ENCODE results near the gene CNMD.
"Not testable (repeated sequence)": the region's sequence is repeated elsewhere in the genome, so short reads cannot be mapped to it uniquely, and the experiment has no call there.

The CNMD gene

DNA sequence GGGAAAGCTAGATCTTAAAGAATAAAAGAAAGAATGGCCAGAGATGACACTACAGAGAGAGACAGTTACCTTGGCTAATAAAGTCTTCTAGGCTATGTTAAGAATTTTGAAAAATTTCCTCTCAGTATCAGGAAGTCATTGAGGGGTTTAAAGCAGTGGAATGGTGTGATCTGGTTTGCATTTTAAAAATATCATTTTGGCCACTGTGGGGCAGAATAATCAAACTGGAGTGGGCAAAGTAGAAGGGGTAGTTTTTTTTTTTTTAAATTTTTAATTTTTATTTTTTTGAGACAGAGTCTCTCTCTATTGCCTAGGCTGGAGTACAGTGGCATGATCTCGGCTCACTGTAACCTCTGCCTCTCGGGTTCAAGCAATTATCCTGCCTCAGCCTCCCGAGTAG, 4.4 kb upstream of the CNMD start:
- DNase-seq, result no peak

DNA sequence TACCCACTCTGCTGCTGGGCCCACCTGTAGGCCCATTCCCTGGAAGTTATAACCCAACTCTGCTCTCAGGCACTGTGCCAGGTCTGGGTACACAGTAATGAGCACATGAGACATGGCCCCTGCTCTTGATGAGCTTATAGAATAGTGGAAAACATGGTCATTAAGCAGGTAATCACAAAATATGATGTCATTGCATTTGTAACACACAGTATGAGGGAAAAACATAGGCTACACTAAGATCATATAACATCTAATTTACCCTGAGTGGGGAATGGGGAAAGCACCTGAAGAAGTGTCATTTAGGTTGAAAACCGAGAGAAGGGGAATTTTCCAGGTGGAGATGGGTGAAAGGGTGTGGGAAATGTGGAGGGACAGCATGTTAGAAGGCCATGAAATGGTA, 3.9 kb upstream of the CNMD start:
- DNase-seq, result no peak

DNA sequence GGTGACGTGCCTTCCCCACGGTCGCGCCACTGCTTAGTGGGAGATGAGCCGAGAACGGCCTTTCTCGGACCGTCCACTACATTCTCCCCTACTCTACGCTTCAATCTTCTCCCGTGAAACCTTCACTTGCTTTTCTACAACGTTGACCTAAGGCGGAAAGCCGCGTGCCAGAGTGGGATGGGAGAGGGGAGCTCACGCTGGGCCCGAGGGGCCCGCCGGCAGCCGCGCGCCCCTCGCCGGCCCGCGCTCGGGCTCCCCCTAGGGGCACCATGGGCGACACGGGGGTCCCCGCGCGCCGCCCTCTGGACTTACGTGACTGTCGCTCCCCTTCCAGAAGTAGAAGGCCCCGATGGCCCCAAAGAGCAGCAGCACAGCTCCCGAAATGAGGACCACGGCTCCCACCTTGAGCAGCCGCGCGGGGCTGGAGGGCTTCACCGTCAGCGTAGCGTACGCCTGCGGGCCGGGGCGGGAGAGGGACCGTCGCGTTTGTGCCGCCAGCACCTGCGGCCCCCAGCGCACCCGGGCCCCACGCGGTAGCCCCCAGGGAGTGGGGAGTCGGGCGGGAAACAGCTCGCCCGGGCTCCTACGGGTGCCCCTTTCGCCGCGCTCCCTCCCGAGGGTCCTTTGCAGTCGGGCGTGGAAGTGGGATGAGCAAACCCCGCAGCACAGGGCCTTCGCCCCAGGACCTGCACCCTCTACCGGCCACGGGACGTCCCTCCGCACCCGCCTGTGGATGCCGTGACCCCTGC, 727 bp downstream of the CNMD start:
- DNase-seq, result no peak

DNA sequence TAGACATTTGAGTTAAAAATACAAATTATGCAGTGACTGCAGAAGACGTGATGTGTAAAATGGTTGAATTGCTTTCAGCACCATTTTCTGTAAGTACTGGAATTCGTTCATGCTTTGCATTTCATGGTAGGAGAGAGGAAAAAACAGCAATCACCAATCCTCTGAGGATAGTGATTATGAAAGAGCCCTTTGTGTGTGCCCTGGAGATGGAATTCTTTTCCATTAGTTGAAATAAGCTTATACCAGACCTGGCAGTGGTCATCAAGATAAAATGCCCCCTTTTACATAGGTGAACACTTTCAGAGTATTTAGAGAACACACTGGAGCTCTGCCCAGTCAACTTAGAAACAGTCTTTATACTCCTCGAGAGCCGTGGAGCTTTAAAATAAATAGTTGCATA, 1.7 kb downstream of the CNMD start:
- DNase-seq, result no peak

DNA sequence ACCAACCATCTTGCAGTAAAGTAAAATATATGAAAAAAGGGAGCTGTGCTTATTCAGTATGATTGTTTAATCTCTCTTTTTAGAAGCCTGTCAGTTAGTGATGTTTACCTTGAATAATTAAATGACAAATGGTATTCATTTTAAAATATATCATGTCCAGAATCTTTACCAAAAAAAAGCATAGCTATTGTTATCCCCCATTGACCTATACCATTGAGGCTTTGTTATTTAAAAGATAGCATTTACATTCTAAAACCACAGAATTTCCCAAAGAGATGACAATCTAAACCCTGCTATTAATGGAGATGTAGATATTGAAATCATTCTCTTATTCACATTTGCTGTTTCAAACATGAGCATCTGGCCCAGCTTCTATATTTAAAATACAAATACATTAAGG, 2.2 kb downstream of the CNMD start:
- DNase-seq, result no peak

DNA sequence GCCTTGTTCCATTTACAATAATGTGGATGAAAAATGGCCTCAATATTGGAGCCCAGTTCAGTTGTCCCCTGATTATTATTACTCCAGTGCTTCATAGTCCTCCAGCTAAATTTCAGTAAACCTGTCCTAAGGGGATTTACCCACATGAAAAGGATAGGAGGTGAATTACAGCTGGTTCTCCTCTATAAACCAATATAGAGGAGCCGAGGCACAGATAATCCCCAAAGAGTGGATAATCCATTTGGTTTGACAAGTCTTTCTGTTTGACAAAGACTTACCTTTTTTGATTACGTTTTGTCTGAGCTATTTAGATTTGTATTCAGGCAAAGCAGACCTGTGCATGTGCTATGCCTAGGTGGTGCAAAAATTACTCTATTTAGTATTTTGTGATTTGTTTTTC, 2.7 kb downstream of the CNMD start:
- no peak for DNase-seq

DNA sequence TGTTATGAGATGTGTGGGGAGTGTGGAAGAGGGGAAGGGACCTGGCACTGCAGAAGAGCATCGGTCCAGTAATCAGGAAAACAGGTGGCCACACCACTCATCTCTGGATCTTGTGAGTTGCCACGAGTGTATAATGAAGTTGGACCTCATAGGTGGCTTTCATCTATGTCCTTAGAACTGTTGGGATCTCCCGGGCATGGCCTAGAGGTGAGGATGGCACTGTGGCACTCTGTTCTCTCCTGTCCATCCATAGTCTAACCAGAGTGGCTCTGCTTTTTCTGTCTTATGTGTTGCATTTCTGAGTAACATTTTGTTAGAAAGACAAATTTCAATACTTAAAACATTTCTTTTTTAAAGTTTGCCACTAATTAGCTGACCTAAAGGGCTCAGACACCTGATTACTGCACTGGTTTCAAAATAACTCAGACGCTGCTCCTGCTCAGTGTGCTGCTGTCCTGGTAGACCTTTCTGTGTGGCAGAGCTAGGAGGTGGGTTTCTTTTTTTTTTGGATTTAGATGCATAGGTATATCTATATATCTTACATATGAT, 5.5 kb downstream of the CNMD start:
- DNase-seq, result no peak

DNA sequence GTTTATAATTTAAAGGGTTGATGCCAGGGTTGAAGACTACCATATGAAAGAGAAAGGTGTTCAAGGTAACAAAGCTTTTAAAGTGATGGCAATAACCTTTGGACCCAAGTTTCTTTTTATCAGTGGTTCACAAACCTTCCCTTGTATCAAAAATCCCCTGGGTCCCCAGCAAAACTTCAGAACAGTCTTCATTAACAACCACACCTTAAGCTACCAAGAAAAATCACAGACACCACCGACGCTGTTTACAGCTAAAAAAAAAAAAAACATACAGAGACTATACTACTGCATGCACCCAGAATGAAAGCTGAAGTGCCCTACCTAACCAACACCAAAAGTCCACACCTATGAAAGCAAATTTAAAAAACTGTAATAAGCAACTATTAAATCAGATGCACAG, 13.4 kb downstream of the CNMD start:
- no peak for DNase-seq

DNA sequence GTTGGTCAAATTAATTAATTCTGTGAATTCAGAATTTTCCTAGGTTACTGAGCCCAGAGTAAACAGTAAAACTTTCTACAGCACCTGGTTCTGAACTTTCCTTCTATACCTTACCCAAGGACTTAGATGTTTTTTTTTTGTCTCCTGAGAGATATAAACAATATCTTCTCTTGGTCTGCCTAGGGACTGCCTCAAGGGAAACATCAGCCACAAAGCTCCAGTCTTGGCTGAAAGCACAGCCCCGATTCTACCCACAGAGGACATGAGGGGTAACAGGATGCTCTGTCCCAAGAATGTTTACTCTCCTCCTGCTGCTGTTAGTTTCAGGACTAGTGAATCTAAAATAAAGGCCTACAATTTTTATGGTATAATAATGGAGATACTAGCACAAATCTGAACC, 14.3 kb downstream of the CNMD start:
- no peak for DNase-seq

DNA sequence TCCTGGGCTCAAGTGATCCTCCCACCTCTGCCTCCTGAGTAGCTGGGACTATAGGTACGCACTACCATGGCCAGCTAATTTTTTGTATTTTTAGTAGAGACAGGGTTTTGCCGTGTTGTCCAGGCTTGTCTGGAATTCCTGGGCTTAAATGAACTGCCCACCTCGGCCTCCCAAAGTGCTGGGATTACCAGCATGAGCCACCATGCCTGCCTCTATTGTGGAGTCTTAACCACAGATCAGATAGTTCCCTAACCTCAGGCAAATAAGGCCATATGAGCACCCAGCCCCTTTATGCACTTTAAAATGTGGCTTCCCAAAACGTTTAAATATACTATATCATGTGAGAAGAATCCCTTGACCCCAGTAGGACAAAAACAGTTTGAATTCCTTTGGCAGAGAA, 16.4 kb downstream of the CNMD start:
- no peak for DNase-seq

DNA sequence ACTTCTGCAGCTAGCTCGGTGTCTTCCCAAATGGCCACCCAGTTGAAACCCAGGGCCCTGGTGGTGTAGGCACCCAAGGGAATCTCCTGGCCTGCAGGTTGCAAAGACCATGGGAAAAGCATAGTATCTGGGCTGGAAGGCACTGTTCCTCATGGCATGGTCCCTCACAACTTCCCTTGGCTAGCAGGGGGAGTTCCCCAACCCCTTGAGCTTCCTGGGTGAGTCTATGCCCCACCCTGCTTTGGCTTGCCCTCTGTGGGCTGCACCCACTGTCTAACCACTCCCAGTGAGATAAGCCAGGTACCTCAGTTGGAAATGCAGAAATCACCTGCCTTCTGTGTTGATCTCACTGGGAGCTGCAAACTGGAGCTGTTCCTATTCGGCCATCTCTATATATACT, 18.3 kb downstream of the CNMD start:
- not testable (repeated sequence) for DNase-seq

DNA sequence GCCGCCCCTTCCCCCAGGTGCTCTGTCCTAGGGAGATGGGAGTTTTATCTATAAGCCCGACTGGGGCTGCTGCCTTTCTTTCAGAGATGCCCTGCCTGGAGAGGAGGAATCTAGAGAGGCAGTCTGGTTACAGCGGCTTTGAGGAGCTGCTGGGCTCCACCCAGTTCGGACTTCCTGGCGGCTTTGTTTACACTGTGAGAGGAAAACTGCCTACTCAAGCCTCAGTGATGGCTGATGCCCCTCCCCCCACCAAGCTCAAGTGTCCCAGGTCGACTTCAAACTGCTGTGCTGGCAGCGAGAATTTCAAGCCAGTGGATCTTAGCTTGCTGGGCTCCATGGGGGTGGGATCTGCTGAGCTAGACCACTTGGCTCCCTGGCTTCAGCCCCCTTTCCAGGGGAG, 18.7 kb downstream of the CNMD start:
- not testable (repeated sequence) for DNase-seq

DNA sequence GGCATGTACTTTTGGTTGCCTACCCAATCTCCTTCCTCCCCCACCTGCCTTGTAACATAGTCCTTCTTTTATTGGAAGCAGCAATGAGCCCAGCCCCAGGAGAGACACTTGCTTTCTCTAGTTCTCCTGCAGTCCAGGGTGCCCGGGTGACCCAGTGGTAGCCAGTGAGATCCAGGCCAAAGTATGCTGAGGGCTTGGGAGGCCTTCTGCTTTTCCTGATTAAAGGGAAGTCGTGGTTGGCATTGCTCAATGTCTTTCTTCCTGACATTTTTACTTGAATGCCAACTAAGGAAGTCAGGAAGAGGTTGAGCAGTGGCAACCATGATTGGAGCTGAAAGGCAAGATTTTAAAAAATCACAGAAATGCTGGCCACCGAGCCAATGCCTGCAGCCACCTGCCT, 25.7 kb downstream of the CNMD start:
- no peak for DNase-seq

DNA sequence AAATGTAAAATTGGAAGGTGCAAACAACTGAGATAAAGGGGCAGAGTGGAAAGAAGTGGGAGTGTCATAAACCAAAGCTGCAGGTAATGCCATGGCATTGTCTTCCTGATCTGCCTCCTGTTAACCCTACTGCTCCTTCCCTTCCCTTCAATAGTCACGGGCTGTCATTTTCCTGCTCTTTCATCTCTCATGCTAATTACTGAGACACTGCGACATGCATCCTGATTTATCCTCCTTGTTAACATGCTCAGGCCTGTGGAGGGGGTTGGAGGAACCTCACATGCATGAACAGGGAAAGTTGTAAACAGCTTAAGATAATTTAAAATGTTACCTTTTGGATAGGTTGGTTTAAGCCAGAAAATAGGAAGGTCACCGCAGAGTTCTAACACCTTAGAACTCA, 27.2 kb downstream of the CNMD start:
- no peak for DNase-seq

DNA sequence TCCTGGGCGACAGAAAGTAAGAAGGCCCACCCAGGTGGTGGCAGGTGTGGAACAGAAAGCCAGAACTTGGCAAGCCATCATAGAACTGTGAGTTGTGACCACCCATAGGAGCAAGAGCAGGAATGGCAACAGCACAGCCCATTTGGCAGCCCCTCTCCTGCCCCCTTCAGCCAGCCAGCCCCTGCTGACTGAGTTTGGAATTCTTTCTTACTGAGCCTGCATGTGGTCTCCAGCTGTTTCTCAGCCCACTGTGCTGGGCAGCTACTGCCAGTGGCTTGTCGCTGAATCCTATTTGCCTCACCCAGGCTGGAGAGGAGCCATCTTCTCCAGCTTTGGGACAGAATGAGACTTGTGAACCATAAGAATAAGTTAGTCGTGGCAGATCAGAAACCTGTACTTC, 28.3 kb downstream of the CNMD start:
- DNase-seq, result no peak

DNA sequence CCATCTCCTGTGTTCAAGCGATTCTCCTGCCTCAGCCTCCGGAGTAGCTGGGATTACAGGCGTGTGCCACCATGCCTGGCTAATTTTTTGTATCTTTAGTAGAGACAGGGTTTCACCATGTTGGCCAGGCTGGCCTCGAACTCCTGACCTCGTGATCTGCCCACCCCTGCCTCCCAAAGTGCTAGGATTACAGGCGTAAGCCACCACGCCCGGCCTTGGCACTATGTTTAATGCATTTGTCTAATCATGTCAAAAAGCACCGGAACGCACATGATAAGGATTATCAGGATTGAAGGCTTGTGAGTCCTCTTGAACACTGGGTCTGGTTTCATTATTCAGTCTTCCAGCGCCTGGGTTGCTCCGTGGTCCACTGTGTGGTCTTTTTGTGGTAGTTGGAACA, 31.4 kb downstream of the CNMD start:
- not testable (repeated sequence) for DNase-seq

DNA sequence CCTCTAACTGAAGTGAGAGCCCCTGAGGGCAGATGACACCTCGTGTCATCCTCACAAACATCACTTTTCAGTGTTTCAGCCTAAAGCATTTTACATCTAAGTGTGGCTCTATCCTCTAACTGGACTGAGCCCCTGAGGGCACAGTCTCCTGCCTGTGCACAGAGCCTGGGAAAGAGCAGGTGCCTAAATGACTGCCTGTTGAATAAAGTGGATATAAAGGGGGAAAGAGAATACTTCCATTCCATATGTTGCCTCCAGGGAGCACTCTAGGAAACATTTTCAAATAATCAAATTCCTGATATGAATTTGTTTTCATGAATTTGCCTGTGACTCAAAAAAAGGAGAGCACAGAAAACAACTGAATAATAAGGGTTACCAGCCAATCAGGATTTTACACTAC, 32.2 kb downstream of the CNMD start:
- no peak for DNase-seq

DNA sequence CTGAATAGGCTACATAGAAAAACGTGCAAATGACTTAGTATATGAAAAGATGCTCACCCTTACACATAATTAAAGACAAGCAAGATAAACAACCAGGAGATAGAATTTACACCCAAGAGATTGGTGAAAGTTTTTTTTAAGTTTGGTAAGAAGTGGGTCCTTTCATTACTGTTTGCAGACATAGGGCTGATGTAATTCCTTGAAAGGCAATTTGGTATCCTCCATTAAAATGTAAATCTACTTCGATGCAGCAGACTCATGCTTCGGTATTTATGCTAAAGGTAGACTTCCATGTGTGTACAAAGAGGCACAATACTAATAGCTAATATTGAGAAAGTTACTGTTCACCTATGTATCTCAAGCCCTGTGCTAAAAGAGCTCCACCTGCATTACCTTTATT, 33.5 kb downstream of the CNMD start:
- DNase-seq, result no peak

DNA sequence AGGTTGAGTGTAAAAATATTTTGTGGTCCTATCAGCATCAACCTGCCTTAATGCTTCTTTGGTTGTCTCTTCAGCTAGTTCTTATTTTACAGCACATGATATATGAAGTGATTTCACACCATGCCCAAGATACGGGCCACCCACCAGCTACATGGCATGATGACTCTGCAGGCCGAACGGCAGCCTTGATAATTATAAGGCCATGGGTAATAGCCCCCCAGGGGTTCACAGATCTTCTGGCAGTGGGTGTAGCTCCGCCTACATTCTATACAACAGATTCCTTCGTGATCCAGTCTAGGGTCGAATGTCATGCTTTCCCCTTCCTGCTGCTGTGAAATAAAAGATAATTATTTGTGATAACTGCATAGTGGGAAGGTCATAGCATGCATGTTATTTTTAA, 36.1 kb downstream of the CNMD start:
- DNase-seq, result no peak

DNA sequence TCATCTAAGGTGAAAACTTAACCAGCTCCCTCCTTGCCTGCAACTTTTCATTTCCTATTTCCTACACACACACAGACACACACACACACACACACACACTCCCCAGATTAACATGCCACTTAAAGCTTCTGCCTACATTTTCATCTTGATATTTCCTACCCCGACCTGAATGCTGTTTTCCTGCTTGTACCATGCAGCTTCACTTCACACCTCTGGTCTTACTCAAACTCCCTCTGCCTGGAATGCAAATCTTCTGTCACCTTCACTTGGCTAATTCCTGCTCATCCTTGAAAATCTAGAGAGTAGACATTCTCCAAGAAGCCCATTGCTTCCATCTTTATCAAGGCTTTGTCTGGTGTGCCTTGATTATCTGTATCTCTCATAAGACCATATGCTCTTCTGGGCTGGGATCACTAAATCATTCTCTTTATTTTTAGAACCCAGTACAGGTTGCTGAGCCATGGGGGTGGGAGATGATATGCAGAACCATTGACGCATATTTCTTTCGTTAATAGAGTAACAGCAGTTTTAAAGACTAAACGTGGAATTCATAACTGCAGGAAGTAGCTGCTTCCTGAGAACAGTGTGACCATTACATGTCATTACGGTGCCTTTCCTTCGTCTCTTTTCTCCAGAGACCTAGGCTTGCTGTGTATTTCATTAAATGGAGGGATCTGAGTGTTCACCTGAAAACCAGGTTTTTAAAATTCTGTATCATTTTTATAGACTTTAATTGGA, 37.7 kb downstream of the CNMD start:
- DNase-seq, result no peak

DNA sequence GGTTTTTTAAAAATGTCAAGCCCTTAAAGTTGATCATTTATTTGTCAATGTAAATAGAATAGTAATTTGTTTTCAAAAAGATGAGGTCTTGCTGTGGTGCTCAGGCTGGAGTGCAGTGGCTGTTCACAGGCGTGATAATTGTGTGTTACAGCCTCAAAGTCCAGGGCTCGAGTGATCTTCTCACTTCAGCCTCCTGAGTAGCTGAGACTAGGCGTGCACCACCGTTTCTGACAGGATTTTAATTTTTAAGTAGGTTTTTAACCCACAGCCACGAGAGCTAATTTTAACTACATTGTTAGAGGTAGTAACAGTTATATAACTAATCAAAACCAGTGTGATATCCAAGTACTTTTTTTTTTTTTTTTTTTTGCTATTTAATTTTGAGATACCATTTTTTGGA, 43.1 kb downstream of the CNMD start:
- DNase-seq, result no peak

DNA sequence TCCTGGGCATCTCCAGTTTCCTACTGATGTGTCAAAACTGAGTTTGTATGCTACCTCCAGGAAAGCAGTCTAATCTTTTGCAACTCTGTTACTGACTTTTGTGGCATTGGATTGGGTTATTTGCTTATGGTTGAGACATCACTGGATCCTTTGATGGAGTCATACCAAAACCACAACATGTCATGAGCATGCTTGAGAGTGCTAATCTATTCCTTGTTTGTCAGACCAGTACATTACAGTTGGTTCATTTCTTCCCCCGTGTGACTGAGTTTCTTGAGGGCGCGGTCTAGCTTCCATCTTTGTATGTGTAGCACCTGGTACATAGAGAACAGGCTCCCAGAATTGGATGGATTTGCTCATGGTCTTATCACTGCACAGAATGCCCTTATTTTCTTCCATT, 43.8 kb downstream of the CNMD start:
- DNase-seq, result no peak

DNA sequence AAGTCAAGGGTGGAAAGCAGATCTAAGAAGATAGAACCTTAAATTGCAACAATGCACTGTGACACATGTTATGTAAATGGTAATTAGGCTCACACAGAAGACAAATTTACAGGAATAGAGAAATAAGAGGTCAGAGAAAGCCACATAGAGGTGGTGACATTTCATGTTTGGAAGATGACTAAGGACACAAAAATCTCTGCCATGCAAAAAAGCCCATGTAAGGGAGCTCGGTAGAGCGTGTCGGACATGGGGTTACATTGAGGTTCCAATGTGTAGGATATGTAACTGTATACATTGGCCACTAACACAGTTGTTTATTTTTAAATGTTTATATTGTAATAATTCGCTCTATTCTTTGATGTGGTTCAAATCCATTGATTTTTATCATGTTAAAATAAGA, 53.2 kb downstream of the CNMD start:
- DNase-seq, result no peak

DNA sequence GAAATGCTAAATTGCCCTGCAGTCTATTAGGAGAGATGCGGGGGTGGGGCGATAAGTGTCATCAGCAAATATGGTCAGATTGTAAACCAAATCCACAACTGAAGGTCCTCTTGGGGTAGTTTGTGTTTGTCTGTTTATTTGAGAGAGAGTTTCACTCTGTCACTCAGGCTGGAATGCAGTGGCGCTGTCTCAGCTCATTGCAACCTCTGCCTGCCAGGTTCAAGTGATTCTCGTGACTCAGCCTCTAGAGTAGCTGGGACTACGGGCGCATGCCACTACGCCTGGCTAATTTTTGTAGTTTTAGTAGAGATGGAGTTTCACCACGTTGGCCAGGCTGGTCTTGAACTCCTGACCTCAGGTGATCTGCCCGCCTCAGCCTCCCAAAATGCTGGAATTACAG, 53.8 kb downstream of the CNMD start:
- not testable (repeated sequence) for DNase-seq

DNA sequence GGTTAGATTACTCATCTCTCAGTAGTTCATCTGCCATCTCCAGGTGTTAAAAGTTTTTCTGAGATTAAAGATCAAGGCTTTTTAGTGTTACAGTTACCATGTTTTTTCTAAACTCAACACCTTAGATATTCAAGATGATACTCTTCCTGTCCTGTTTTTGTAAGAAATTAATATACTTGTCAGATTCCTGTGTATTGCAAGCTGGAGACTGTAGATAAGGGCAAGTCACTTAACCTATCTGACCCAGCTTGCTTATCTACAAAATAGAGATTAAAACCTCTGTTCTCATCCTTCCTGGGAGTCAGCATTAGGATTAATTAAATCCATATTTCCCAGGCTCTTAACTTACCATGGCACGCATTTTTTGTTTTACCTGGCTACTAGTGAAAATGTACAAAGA, 61.8 kb downstream of the CNMD start:
- no peak for DNase-seq

Measured in NCI-H187 treated with DMSO at 0.1 percent for 48 hours (cell line).